SK-N-SH (cell line): Measurements from ENCODE around the gene ZDHHC6. TPM values are rescaled to one million over a fixed set of nuclear protein-coding genes. Genes with fewer than 3 reads are reported as not detected.
"Not testable (repeated sequence)": the region's sequence is repeated elsewhere in the genome, so short reads cannot be mapped to it uniquely, and the experiment has no call there.

Experiments
- CTCF ChIA-PET: fragments of 300-600, 350-600 bp; formaldehyde crosslinking; extraction: SDS; loops from one replicate; lab custom pipeline; 2021; lab: Yijun Ruan, JAX
- POLR2A ChIA-PET: fragments of 350-600 bp; sonication (Branson Sonifier 250); formaldehyde crosslinking; extraction: SDS; loops from one replicate; lab custom pipeline; 2020; ENCODE audit warnings: antibody characterized with exemption, inconsistent platforms; lab: Yijun Ruan, JAX
- DNase-seq: peaks from one replicate; pipeline ENCODE4 v3.0.0; 2012
- H2AFZ ChIP-seq: fragments of 200-600 bp; sonication (generic); 2 replicates; pipeline ENCODE4 v1.8.1; 2016; ENCODE audit warnings: antibody characterized with exemption, mild to moderate bottlenecking, low read depth
- H3F3A ChIP-seq: fragments of 200-600 bp; sonication (generic); replicated peaks from 2 replicates; pipeline ENCODE3; 2016; ENCODE audit warnings: antibody characterized with exemption, mild to moderate bottlenecking; ENCODE audit not compliant: insufficient read depth
- H3K27ac ChIP-seq, 2 experiments: fragments of 200-500 bp in 1 of 2; fragments of 200-600 bp in 1 of 2; sonication (Bioruptor generic) in 1 of 2; sonication (generic), shearing (Covaris generic) in 1 of 2; 2 replicates each; pipeline versions ENCODE4 v1.5.1 to v1.6.1; 2014 to 2016; ENCODE audit warnings: low read depth in 2 of 2, inconsistent platforms in 1 of 2, low read length in 1 of 2, mild to moderate bottlenecking in 1 of 2, mixed read lengths in 1 of 2
- H3K27me3 ChIP-seq: fragments of 200-600 bp; sonication (generic), shearing (Covaris generic); 2 replicates; pipeline ENCODE4 v1.6.1; 2016; ENCODE audit warnings: mixed run types; ENCODE audit not compliant: insufficient read depth
- H3K36me3 ChIP-seq, 2 experiments: fragments of 200-500 bp in 1 of 2; fragments of 200-600 bp in 1 of 2; sonication (Bioruptor generic) in 1 of 2; sonication (generic) in 1 of 2; replicated peaks in 1 of 2; 2 replicates each; pipeline versions ENCODE3 to v1.5.1; 2014 to 2016; ENCODE audit warnings: low read length in 1 of 2, mild to moderate bottlenecking in 1 of 2; ENCODE audit not compliant: insufficient read depth in 2 of 2, control insufficient read depth in 1 of 2
- H3K4me1 ChIP-seq, 2 experiments: fragments of 200-500 bp in 1 of 2; fragments of 200-600 bp in 1 of 2; sonication (Bioruptor generic) in 1 of 2; sonication (generic), shearing (Covaris generic) in 1 of 2; 2 replicates each; pipeline versions ENCODE4 v1.5.1 to v1.6.1; 2014 to 2016; ENCODE audit warnings: low read depth in 1 of 2, low read length in 1 of 2, mixed run types in 1 of 2; ENCODE audit not compliant: insufficient read depth in 2 of 2, control insufficient read depth in 1 of 2
- H3K4me2 ChIP-seq: fragments of 200-600 bp; sonication (generic), shearing (Covaris generic); 2 replicates; pipeline ENCODE4 v1.6.1; 2017; ENCODE audit warnings: mixed run types
- H3K4me3 ChIP-seq, 2 experiments: fragments of 200-500 bp in 1 of 2; fragments of 200-600 bp in 1 of 2; sonication (Bioruptor generic) in 1 of 2; sonication (generic), shearing (Covaris generic) in 1 of 2; 2 replicates each; pipeline versions ENCODE4 v1.5.1 to v1.8.1; 2014 to 2016; ENCODE audit warnings: low read depth in 2 of 2, inconsistent platforms in 1 of 2, low read length in 1 of 2, mild to moderate bottlenecking in 1 of 2, mixed read lengths in 1 of 2, moderate library complexity in 1 of 2
- H3K79me2 ChIP-seq: fragments of 200-600 bp; sonication (generic); 2 replicates; pipeline ENCODE4 v1.8.1; 2017; ENCODE audit warnings: mild to moderate bottlenecking; ENCODE audit not compliant: insufficient read depth
- H3K9ac ChIP-seq: fragments of 200-600 bp; sonication (generic); 2 replicates; pipeline ENCODE4 v1.6.1; 2017; ENCODE audit warnings: mixed run types
- H3K9me2 ChIP-seq: fragments of 200-600 bp; sonication (generic); 2 replicates; pipeline ENCODE4 v1.6.1; 2017; ENCODE audit warnings: mixed run types
- H3K9me3 ChIP-seq: fragments of 200-600 bp; sonication (generic); 2 replicates; pipeline ENCODE4 v1.6.1; 2017; ENCODE audit warnings: mixed run types, mild to moderate bottlenecking, moderate library complexity
- H4K20me1 ChIP-seq: fragments of 200-600 bp; sonication (generic); 2 replicates; pipeline ENCODE4 v1.6.1; 2017; ENCODE audit warnings: mild to moderate bottlenecking, mixed run types; ENCODE audit not compliant: insufficient read depth
- CTCF ChIP-seq: fragments of 200-600 bp; sonication (generic); IDR thresholded peaks from 2 replicates; pipeline ENCODE4 v1.6.1; 2017; ENCODE audit warnings: antibody characterized with exemption, mild to moderate bottlenecking, moderate library complexity
- EZH2phosphoT487 ChIP-seq: fragments of 200-600 bp; sonication (generic); IDR thresholded peaks from 2 replicates; pipeline ENCODE4 v1.6.1; 2017; ENCODE audit warnings: low read depth, mixed run types, mild to moderate bottlenecking, antibody characterized with exemption, moderate library complexity, borderline replicate concordance
- FOXJ3 ChIP-seq: sonication (generic); formaldehyde crosslinking; IDR thresholded peaks from 2 replicates; pipeline ENCODE4 v1.5.1; 2020; ENCODE audit warnings: mild to moderate bottlenecking, missing genetic modification reagents
- GATA2 ChIP-seq: sonication (generic); formaldehyde crosslinking; IDR thresholded peaks from 2 replicates; pipeline ENCODE4 v1.5.0; 2020; ENCODE audit warnings: mild to moderate bottlenecking, missing genetic modification reagents
- IRF3 ChIP-seq: fragments of 150-350 bp; IDR thresholded peaks from 2 replicates; pipeline ENCODE4 v1.6.1; 2016; ENCODE audit warnings: mild to moderate bottlenecking, low read depth, low read length
- MAX ChIP-seq: IDR thresholded peaks from 2 replicates; pipeline ENCODE4 v1.4.0; 2012; ENCODE audit warnings: low read depth
- MEF2A ChIP-seq: IDR thresholded peaks from 2 replicates; pipeline ENCODE4 v1.4.0; 2012; ENCODE audit warnings: low read depth, borderline replicate concordance
- RAD21 ChIP-seq: IDR thresholded peaks from 2 replicates; pipeline ENCODE4 v1.6.1; 2012; ENCODE audit warnings: mild to moderate bottlenecking, low read length
- REST ChIP-seq: IDR thresholded peaks from 2 replicates; pipeline ENCODE4 v1.6.1; 2012; ENCODE audit warnings: mild to moderate bottlenecking, low read depth, low read length, moderate library complexity
- TEAD4 ChIP-seq: IDR thresholded peaks from 2 replicates; pipeline ENCODE4 v1.4.0; 2012; ENCODE audit warnings: mild to moderate bottlenecking, borderline replicate concordance; ENCODE audit not compliant: insufficient read depth
- USF1 ChIP-seq: IDR thresholded peaks from 2 replicates; pipeline ENCODE4 v1.4.0; 2012; ENCODE audit warnings: low read depth, borderline replicate concordance
- USF2 ChIP-seq: fragments of 150-350 bp; IDR thresholded peaks from 2 replicates; pipeline ENCODE4 v1.6.1; 2017; ENCODE audit warnings: antibody characterized with exemption, low read length, low read depth, borderline replicate concordance
- YY1 ChIP-seq: IDR thresholded peaks from 2 replicates; pipeline ENCODE4 v1.4.0; 2012; ENCODE audit warnings: low read depth, mild to moderate bottlenecking
- WGBS: methylation state at CpG from one replicate; pipeline ENCODE4 v1.1.6; 2017; ENCODE audit warnings: low lambda C conversion rate; 5-methylcytosine and 5-hydroxymethylcytosine counted together
- polyA plus RNA-seq, 3 experiments: library from polyadenylated mRNA; depleted of rRNA; stranded (reverse); fragments of >200 nt; gene quantifications; 2 replicates each; pipeline ENCODE4 v1.2.3, GENCODE V29; 2012

ZDHHC6 gene
- polyA plus RNA-seq, 1 of the 3 experiments (the other 2 are of a cell fraction), result 12.5 TPM

GRCh38 chr10:112388548-112388947, 58.2 kb downstream of the ZDHHC6 start:
- WGBS, result 9% methylated on average over 2 of the region's 2 CpGs
- ChIA-PET CTCF (no interaction called here), POLR2A (no interaction called here)
- Histone ChIP-seq H3K79me2 (no peaks in the 10 kb centered on the region), H3K27me3 (no peaks in the 10 kb centered on the region; the same call in 1 of the 2 replicates), H3K4me1 (no peaks in the 10 kb centered on the region; a peak in 1 of 4 replicates), H3K9me3 (no peaks in the 10 kb centered on the region), H3K9ac (no peak overlapping the region), H4K20me1 (no peaks in the 10 kb centered on the region), H3K9me2 (no peaks in the 10 kb centered on the region), H3K4me2 (no peak overlapping the region), H3K27ac (no peak overlapping the region), H3K36me3 (no peaks in the 10 kb centered on the region), H3F3A (no peaks in the 10 kb centered on the region), H3K4me3 (no peak overlapping the region), H2AFZ (no peak overlapping the region)
- TF ChIP-seq MEF2A, result no peak
- TF ChIP-seq YY1, result no peak
- TF ChIP-seq FOXJ3 (CRISPR knock-in tag), result no peak
- no peak for TF ChIP-seq RAD21
- no peak for TF ChIP-seq REST
- no peak for TF ChIP-seq IRF3
- TF ChIP-seq CTCF, result no peak
- no peak for TF ChIP-seq MAX
- no peak for TF ChIP-seq USF2
- no peak for TF ChIP-seq GATA2
- TF ChIP-seq TEAD4, result no peak
- no peak for TF ChIP-seq USF1
- no peak for TF ChIP-seq EZH2phosphoT487
- DNase-seq, result no peak

- H3K36me3 ChIP-seq, H3K27ac ChIP-seq, CTCF ChIA-PET, H3K9me3 ChIP-seq, H3K79me2 ChIP-seq, H3K9me2 ChIP-seq, H3K27me3 ChIP-seq, H3K4me2 ChIP-seq, H3K4me1 ChIP-seq, H2AFZ ChIP-seq, H4K20me1 ChIP-seq, H3K9ac ChIP-seq, H3F3A ChIP-seq, DNase-seq, H3K4me3 ChIP-seq, POLR2A ChIA-PET: not testable (repeated sequence)
- WGBS, result 68% methylated on average over 7 of the region's 7 CpGs
Measured at GRCh38 chr10:112388056-112388455, 58.7 kb downstream of the ZDHHC6 start.
